T-helper 1 cell (primary cell): ENCODE measurements around the gene SIK2.

Experiments
- DNase-seq, 5 donors: peaks; one replicate each; pipeline ENCODE4 v3.0.0-alpha.2; 2012 to 2020

The SIK2 gene

GRCh38 chr11:111660822-111661221, 58.6 kb downstream of the SIK2 start:
- DNase-seq: no peak

DNA sequence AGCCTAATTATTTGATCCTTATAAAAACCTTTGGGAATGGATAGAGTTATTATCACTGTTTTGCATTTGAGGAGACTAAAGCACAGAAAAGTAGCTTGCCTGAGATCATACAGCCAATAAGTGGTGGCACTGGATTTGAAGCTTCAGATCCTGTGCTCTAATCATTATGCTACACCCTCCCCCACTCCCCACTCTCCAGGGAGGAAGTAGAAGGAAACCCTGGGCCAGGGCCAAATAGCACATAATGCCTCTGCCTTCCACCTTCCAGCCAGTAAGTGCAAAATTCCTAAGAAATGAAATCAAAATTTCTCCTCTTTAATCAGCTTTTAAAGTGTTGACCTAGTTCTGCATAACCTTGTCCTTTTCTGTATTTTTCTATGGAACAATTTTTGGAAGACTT, 61.6 kb downstream of the SIK2 start:
- no peak for DNase-seq

- no peak for DNase-seq
Observed at GRCh38 chr11:111665777-111666176, 63.5 kb downstream of the SIK2 start.

- no peak for DNase-seq
Observed at GRCh38 chr11:111668980-111669379, 66.7 kb downstream of the SIK2 start.

- no peak for DNase-seq
Observed at GRCh38 chr11:111671383-111671782, 69.1 kb downstream of the SIK2 start.

DNA sequence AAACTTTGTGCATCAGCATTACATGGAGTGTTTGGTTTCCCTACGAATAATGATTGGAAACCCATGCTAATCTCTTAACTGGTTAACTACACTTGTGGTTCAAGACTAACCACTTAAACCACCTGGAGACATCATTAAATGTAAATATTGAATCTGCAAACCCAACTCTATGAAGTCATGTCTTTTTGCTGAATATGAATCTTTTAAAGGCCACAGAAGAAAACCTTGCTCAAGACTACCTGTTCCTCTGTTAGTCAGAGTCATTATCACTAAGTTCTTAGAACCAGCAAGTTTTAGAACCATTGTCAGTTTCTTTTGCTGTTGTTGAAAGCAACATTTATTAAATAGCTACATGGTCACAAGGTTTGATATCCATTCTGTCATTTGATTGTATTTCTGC, 70.7 kb downstream of the SIK2 start:
- no peak for DNase-seq

DNA sequence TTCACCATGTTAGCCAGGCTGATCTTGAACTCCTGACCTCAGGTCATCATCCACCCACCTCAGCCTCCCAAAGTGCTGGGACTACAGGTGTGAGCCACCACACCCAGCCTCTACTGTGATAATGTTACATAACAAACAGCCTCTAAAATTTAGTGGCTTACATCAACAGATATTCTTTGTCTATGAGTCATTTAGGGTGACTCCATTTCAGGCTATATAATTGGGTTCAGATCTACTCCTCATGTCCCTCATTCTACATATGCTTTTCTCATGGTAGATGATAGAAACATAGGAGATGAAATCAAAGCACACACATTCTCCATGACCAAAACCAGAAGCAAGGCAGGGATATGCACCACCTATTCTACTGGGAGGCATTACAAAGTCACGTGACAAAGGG, 72.7 kb downstream of the SIK2 start:
- DNase-seq: no peak

- no peak for DNase-seq
Observed at GRCh38 chr11:111675891-111676290, 73.6 kb downstream of the SIK2 start.

DNA sequence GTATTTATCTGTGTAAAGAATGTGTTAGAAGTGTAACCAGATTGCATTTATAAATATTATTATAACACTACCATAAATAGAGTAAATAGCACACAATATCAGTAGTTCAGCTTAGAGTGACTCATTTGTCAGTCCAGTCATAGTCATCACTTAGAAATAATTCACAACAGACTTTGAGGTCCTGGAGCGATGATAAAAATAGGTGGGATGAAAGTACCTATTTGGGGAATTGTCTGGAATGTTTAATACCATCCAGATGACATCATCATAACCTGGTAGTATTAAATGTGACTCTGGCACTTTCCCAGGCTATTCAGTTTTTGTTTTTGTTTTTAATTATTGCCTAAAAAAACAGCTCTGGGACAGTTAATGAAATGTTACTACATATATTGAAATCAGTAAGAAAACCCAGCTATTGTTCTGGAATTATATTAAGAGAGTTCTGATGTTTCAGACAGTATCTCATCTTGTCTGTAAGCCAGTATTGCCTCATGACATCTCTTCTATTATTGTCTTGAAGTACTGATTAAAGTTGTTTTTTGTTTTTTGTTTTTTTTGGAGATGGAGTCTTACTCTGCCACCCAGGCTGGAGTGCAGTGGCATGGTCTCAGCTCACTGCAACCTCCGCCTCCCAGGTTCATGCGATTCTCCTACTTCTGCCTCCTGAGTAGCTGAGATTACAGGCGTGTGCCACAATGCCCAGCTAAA, 74.8 kb downstream of the SIK2 start:
- DNase-seq: no peak

DNA sequence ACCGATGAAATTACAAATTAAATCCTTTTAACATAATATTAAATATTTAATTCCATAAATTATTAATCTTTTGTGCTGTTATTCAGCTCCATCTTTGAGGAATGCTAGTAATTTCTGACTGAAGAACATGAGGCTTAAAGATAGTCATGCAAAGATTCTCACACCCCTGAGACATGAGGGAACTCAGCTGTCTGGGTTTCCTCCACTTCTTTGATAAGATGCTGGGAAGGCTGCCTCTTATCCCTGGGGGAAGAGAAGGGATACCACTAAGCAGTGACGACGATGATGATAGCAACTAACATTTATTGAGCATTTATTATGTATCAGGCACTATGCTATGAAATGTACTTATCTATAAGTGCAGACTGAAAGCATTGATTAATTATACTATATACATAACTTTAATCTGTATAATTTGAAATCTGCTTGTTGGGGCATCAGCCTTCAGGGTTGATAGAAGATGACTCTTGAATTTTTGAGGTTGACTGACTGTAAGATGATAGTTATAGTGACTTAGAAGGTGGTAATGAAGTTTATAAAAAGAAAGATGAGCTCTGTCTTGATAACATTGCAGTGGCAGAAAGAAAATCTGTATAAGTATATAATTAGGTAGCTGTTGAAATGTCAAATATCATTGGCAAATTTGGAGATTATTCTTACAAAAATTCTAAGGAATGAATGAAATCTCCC, 78.4 kb downstream of the SIK2 start:
- no peak for DNase-seq

DNA sequence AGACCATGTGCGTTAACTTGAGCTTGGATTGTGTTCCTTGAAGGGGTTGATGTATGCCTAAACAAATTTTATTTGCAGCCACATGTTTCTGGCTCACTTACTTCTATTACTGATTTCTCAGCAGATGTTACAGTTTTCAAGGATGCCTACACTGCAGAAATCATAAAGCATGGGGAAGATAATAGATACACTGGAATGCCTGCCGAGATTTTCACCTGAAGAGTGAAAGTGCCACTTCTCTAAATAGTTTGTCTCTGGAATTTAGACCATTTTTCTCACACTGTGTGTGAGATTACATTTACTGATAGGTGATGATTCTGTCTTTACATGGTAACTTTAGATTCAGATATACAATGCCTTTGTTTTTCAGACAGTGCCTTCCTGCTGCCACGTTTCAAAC, 81.6 kb downstream of the SIK2 start:
- no peak for DNase-seq

DNA sequence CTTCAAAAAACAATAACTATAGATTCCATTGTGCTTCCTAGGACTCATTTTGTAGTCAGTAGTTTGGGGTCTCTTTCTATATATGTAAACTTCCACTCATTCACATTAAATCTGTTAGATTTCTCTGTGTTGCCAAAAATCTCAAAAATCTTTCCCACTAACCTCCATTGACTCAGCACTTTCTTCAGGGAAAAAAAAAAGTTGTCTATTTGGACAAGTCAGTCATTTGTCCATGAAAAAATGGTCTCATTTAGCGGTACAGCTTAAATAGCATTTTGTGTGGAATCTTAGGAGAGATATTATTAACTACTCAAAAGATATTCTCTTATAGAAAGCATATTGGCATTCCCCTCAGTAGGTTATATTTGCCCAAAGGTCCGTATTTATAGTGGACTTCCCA, 82.0 kb downstream of the SIK2 start:
- no peak for DNase-seq

GRCh38 chr11:111688013-111688412, 85.8 kb downstream of the SIK2 start:
- no peak for DNase-seq

GRCh38 chr11:111691176-111691575, 88.9 kb downstream of the SIK2 start:
- DNase-seq: no peak

DNA sequence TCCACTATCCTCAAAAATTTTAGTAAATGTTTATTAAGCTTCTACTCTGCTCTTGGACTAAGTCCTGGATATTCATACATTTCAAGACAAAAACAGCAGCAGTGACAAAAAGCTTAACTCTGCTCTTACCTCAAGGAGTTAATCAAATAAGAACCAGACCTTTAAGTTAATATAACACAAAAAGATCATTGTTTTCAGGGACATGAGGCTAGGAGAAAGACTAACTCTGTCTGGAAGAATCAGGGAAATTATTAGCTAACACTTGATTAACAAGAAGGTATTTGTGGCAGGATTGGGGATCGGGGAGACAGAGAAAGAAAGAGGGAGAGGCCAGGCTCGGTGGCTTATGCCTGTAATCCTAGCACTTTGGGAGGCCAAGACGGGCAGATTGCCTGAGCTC, 89.5 kb downstream of the SIK2 start:
- no peak for DNase-seq

- no peak for DNase-seq
Observed at GRCh38 chr11:111693224-111693937, 91.1 kb downstream of the SIK2 start.

DNA sequence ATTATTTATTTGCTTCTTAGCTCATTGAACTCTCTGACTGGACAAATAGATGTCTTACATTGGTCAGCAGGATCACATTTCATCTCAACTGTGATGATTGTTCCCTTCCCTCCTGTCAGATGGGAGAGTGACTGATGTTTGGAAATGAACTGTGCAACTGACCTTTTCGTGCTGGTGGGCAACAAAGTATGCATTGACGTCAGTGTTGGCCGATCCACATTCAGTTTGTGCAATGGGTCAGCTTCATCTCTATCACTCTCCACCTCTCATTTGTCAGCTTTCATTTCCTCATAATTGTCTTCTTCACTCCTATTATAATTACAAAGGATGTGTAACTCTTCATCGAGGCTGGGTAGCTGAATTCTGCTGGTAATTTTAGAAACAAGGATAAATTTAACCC, 92.6 kb downstream of the SIK2 start:
- no peak for DNase-seq

GRCh38 chr11:111696556-111696955, 94.3 kb downstream of the SIK2 start:
- no peak for DNase-seq

DNA sequence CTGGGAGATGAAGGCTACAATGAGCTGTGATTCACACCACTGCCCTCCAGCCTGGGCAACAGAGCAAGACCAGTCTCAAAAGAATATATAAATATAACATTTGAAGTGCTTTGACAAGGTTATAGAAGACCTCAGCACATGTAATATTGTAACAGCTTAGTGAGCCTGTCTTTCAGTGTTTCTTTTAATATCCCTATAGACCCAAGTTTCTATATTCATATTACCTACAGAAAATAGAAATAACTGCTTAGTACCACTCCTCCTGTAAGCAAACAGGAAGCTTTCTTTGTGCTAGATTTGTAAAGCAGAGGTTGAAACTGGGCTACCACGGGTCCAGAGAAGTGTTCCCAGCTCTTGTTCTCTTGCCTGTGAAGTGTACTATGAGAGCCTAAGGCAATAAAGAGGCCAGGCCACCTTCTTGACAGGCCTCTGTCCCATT, 95.7 kb downstream of the SIK2 start:
- no peak for DNase-seq

DNA sequence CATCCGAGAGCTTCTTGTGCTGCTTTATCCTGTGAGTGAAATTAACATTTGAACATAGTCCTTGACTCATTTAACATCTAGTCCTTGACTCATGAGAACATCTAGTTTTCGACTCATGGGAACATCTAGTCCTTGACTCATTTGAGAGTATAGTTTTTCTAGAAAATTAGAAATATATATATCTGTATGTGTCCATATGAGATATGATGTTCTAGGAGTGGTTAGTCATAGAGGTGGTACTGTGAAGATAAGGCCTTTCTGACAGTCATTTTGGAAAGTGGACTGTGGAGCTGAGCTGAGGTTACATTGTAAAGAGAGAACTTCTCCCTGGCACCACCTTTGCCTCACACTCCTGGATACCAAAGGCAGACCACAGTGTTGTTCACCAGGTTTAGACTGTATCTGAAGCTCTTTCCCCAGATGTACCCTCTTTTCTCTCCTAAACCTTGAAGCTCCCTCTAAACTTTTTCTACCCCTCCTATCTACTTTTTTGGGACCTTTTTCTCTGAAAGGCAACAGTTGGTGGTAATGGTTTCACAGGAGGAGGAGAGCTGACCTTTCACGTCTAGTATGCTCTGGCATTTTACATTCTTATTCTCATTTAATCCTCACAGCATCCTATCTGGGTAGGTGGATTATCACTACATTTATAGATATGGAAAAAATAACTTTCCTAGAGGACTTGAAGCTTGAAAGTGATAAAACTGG, 96.8 kb downstream of the SIK2 start:
- no peak for DNase-seq

DNA sequence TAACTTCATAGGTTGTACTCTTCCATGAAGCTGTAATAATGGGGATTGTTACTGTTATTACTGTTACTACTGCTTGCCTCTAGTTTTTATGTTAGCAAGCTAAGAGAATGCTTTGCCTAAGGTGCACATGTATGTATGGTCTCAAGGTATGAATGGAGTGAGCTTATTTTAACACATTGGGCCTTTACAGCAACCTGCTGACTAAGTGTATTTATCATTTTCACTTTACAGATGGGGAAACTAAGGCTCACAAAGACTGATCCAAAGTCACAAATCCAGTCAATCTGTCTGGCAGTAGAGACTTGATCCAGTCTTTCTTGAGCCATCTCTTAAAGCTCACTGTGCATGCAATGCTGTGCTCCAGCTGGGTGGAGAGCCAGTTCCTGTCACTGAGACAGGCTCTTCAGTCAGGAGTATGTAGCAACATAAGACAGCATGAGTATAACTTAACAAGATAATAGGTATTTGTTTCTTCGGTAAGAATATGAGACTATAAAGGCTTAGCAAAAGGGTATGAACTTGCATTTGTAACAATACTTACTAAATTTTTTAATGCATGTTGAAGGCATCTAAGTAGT, 97.4 kb downstream of the SIK2 start:
- no peak for DNase-seq

GRCh38 chr11:111700162-111700561, 97.9 kb downstream of the SIK2 start:
- DNase-seq: no peak

DNA sequence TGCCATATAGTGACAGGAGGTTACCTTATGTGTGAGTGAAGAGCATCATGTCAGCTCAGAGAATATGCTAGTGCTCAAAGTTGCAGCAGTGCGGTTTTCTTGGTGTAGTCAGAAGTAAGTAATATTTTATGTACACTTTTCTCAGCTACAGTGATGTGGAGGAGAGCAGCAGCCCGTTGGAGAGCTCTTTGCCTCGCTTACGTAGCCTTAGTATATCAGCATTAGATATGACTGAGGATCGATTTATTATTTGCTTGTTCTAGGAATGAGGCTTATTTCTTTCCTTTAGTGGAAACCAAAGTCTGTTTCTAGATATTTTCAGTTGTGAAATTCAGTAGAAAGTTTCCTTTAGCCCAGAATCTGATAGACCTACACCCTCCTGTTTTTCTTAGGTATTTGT, 100.4 kb downstream of the SIK2 start:
- DNase-seq: no peak
